K562 (cell line): ENCODE data around the gene UCHL5. TPM values are rescaled to one million over a fixed set of nuclear protein-coding genes. Genes with fewer than 3 reads are reported as not detected.

Source experiments
- CBX3 ChIP-seq, 2 experiments: IDR thresholded peaks; 1 replicate in 1 of 2; 2 replicates in 1 of 2; pipeline ENCODE4 v1.6.1; 2012; ENCODE audit warnings: inconsistent platforms in 2 of 2, low read length in 2 of 2, borderline replicate concordance in 1 of 2, control low read depth in 1 of 2
- CEBPB ChIP-seq: fragments of 450-650 bp; IDR thresholded peaks from 2 replicates; pipeline ENCODE4 v1.6.1; 2016; ENCODE audit warnings: missing genetic modification characterization, missing compliant biosample characterization
- CREB3L1 ChIP-seq: fragments of 450-650 bp; IDR thresholded peaks from 2 replicates; pipeline ENCODE4 v1.6.1; 2014; ENCODE audit warnings: low read depth, mild to moderate bottlenecking, moderate library complexity, borderline replicate concordance
- ELK1 ChIP-seq: sonication (generic); formaldehyde crosslinking; IDR thresholded peaks from 2 replicates; pipeline ENCODE4 v1.8.1; 2022; ENCODE audit warnings: missing genetic modification reagents
- HIVEP1 ChIP-seq: fragments of 250-450 bp; sonication (Bioruptor Pico); IDR thresholded peaks from 2 replicates; pipeline ENCODE4 v1.4.0; 2020; ENCODE audit warnings: mild to moderate bottlenecking
- ILF3 ChIP-seq: fragments of 450-650 bp; IDR thresholded peaks from 2 replicates; pipeline ENCODE4 v1.6.1; 2018; ENCODE audit warnings: antibody characterized with exemption, mild to moderate bottlenecking, moderate library complexity, borderline replicate concordance
- NFIC ChIP-seq: fragments of 450-650 bp; IDR thresholded peaks from 2 replicates; pipeline ENCODE4 v1.6.1; 2017; ENCODE audit warnings: mild to moderate bottlenecking, inconsistent platforms
- NR2C1 ChIP-seq, 2 experiments: fragments of 450-650 bp; IDR thresholded peaks; 2 replicates each; pipeline ENCODE4 v1.6.1; 2017; ENCODE audit warnings: mild to moderate bottlenecking in 2 of 2, antibody characterized with exemption in 1 of 2, inconsistent platforms in 1 of 2, missing compliant biosample characterization in 1 of 2, missing genetic modification characterization in 1 of 2
- SMARCA5 ChIP-seq: fragments of 450-650 bp; IDR thresholded peaks from 2 replicates; pipeline ENCODE4 v1.6.1; 2016
- SMC3 ChIP-seq: conservative IDR thresholded peaks from 2 replicates; pipeline ENCODE4 v1.6.1; 2011; ENCODE audit warnings: low read depth, low read length, improper control_type of control experiment; ENCODE audit not compliant: insufficient read depth
- SNIP1 ChIP-seq: fragments of 450-650 bp; IDR thresholded peaks from 2 replicates; pipeline ENCODE4 v1.7.1; 2017; ENCODE audit warnings: low read depth, mild to moderate bottlenecking
- ZBTB49 ChIP-seq: sonication (generic); formaldehyde crosslinking; IDR thresholded peaks from 2 replicates; pipeline ENCODE4 v1.8.0; 2022; ENCODE audit warnings: missing genetic modification reagents, mild to moderate bottlenecking, borderline replicate concordance
- ZFP1 ChIP-seq: fragments of 450-650 bp; formaldehyde crosslinking; IDR thresholded peaks from 2 replicates; pipeline ENCODE4 v1.4.0; 2020; ENCODE audit warnings: mild to moderate bottlenecking, mixed read lengths
- ZMIZ1 ChIP-seq, 2 experiments: fragments of 150-350 bp in 1 of 2; IDR thresholded peaks; 2 replicates each; pipeline ENCODE4 v1.6.1; 2012 to 2016; ENCODE audit warnings: low read depth in 2 of 2, low read length in 2 of 2, mild to moderate bottlenecking in 1 of 2, moderate library complexity in 1 of 2
- ZNF217 ChIP-seq: sonication (generic); formaldehyde crosslinking; IDR thresholded peaks from 2 replicates; pipeline ENCODE4 v1.8.0; 2022; ENCODE audit warnings: mild to moderate bottlenecking, missing genetic modification reagents
- ZNF444 ChIP-seq: fragments of 250-450 bp; sonication (Bioruptor Pico); IDR thresholded peaks from 2 replicates; pipeline ENCODE4 v1.4.0; 2020; ENCODE audit warnings: mild to moderate bottlenecking, moderate library complexity
- polyA plus RNA-seq, 8 experiments: library from polyadenylated mRNA; depleted of rRNA in 4 of 8; stranded (reverse) in 5 of 8; unstranded in 3 of 8; fragments of >200 nt; fragmentation: Nextera tagmentation in 2 of 8; fragmentation: Illumina TruSeq in 1 of 8; extraction: Ambion mirVana in 2 of 8; extraction: Trizol in 1 of 8; gene quantifications; 2 replicates each; pipeline versions ENCODE4 v1.2.1 to v1.2.3, GENCODE V29; 2011 to 2014; ENCODE audit warnings: inconsistent platforms in 1 of 8, missing spikeins in 1 of 8
- total RNA-seq, 7 experiments: library from RNA; depleted of rRNA in 6 of 7; stranded (reverse); fragments of >200 nt in 6 of 7; fragmentation: Illumina TruSeq in 2 of 7; extraction: Trizol in 2 of 7; gene quantifications; 2 replicates each; pipeline versions ENCODE4 v1.2.1 to v1.2.3, GENCODE V29; 2011 to 2021; ENCODE audit warnings: low replicate concordance in 1 of 7

UCHL5 gene
- total and polyA plus RNA-seq, 9 of the 15 experiments (the other 6 are each of a cell fraction or from before 2014, with no cell fraction given) = 61.0 to 206 (median 122) TPM

- no peak for TF ChIP-seq ZBTB49 (CRISPR knock-in tag)
- no peak for TF ChIP-seq ZNF217 (CRISPR knock-in tag)
- peak; percentile 29; the same call in 1 of the 2 replicates for TF ChIP-seq CREB3L1
- no peak for TF ChIP-seq ZFP1 (CRISPR knock-in tag)
- TF ChIP-seq SNIP1 = no peak
- no peak for TF ChIP-seq NFIC
- TF ChIP-seq NR2C1 (IDR thresholded peaks at IDR 0.05) = no peak
- TF ChIP-seq NR2C1 (tag; IDR thresholded peaks at IDR 0.05) = no peak
- TF ChIP-seq SMC3 = no peak
- TF ChIP-seq CEBPB (tag) = no peak
- TF ChIP-seq ILF3 = no peak
- TF ChIP-seq ZNF444 = no peak
- peak; percentile 66; the same call in 1 of the 2 replicates for TF ChIP-seq HIVEP1 (CRISPR knock-in tag)
- TF ChIP-seq ZMIZ1 (IDR thresholded peaks at IDR 0.05; ENCODE audit: low read depth in 2 of 2, low read length in 2 of 2) = no peak
- no peak for TF ChIP-seq SMARCA5
- TF ChIP-seq ELK1 = no peak
- TF ChIP-seq CBX3 (IDR thresholded peaks at IDR 0.05; ENCODE audit: borderline replicate concordance in 1 of 2, low read length in 2 of 2) = no peak
Measured at GRCh38 chr1:193058529-193059281, 455 bp downstream of the UCHL5 start (continued).
